Kidney (tissue), 14 donors: ENCODE data around the gene LAT. TPM values are rescaled to one million over a fixed set of nuclear protein-coding genes. Genes with fewer than 3 reads are reported as not detected.

Experiments
- DNase-seq, 5 donors: peaks; one replicate each; pipeline ENCODE4 v3.0.0-alpha.2; 2013 to 2020
- FAIRE-seq: peaks from 2 replicates; lab custom pipeline; 2012; peaks lifted over from hg19 to GRCh38; lab: Jason Lieb, UNC
- H3K27ac ChIP-seq, 2 donors: one replicate each; pipeline ENCODE4 v1.7.0; 2013; ENCODE audit warnings: low read depth in 2 of 2, low read length in 2 of 2, inconsistent platforms in 1 of 2
- H3K27me3 ChIP-seq: one replicate; pipeline ENCODE4 v1.7.1; 2013; ENCODE audit warnings: low read length, inconsistent platforms; ENCODE audit not compliant: control insufficient read depth, insufficient read depth
- H3K36me3 ChIP-seq, 3 donors: one replicate each; pipeline versions ENCODE4 v1.7.0 to v1.7.1; 2013; ENCODE audit warnings: low read length in 3 of 3, control low read depth in 1 of 3, inconsistent platforms in 1 of 3; ENCODE audit not compliant: insufficient read depth in 3 of 3, control insufficient read depth in 2 of 3
- H3K4me1 ChIP-seq, 3 donors: one replicate each; pipeline versions ENCODE4 v1.7.0 to v1.7.1; 2013; ENCODE audit warnings: low read length in 3 of 3, inconsistent platforms in 1 of 3, low read depth in 1 of 3; ENCODE audit not compliant: control insufficient read depth in 2 of 3, insufficient read depth in 2 of 3
- H3K4me3 ChIP-seq, 3 donors: one replicate each; pipeline versions ENCODE4 v1.7.0 to v1.8.1; 2013; ENCODE audit warnings: low read length in 3 of 3, control low read depth in 1 of 3, inconsistent platforms in 1 of 3
- H3K9ac ChIP-seq, 3 donors: one replicate each; pipeline versions ENCODE4 v1.7.0 to v1.7.1; 2013; ENCODE audit warnings: low read length in 3 of 3, control low read depth in 1 of 3, inconsistent platforms in 1 of 3
- H3K9me3 ChIP-seq, 3 donors: one replicate each; pipeline versions ENCODE4 v1.7.0 to v1.7.1; 2013; ENCODE audit warnings: low read length in 3 of 3, control low read depth in 1 of 3, inconsistent platforms in 1 of 3; ENCODE audit not compliant: control insufficient read depth in 2 of 3, insufficient read depth in 1 of 3
- intact Hi-C: fragments of 100-400 bp; cut with DNase I; formaldehyde crosslinking; loops from one replicate; pipeline ENCODE4 v1.11.1; 2022
- polyA plus RNA-seq: library from polyadenylated mRNA; stranded (reverse); fragments of 350-450 nt; fragmentation: Illumina TruSeq; extraction: RNeasy Lipid Tissue Mini Kit (QIAGEN cat#74804); gene quantifications from one replicate; pipeline ENCODE4 v1.2.3, GENCODE V29; 2014; ENCODE audit warnings: low read depth, low replicate concordance; ENCODE audit not compliant: insufficient read depth
- total RNA-seq: library from RNA; stranded (reverse); fragmentation: NEBNext Ultra II Directional; extraction: Animal tissue kit (Norgen Biotek cat#: 25700); gene quantifications from one replicate; pipeline ENCODE4 v1.2.1, GENCODE V29; 2021
- TF ChIP-seq, protein P1 (sequence below): IDR thresholded peaks from 3 replicates; pipeline ENCODE4 v1.5.1; 2012; ENCODE audit warnings: mild to moderate bottlenecking, moderate library complexity, borderline replicate concordance; ENCODE audit not compliant: insufficient read depth; ENCODE audit errors: extremely low read depth
- donor health status: control.
- donor health status: control.
- donor health status: control.
- donor health status: control.
- donor health status: control.
- donor health status: DM: yes; HTN: yes; CAD: no.
- donor health status: Normal renal cell carcinoma (clear cell type).

The LAT gene
- total and polyA plus RNA-seq, 2 donors from 2014 or later: 8.3 to 12.5 TPM

DNA sequence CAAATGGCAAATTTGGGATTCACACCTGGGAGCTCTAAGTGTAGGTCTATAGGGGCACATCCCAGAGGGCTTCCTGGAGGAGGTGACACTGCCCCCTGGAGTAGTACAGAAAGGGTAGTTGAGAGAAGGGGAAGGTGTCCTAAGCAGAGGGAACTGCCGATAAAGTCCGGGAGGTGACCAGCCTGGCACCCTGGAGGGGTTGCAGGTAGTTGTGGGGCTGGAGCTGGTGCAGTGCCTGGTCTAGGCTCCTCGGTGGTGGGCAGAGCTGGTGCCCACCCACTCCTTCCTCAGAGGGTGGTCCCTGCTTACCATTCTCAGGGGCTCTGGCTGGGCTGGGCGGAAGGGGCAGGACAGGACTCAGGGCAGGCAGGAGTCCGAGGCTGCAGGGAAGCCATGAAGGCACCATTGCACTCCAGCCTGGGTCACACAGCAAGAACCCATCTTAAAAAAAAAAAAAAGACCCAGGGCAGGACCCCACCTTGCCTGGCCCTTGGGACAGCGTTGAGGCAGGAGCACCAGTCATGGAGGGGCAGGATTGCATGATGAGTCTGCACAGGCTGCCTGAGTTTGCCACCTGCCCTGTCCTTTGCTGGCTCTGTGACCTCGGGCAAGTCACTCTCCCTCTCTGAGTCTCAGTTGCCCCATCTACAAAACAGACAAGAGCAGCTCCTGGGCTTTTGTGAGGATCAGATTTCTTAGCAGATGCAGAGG, 43.8 kb downstream of the LAT start:
- Histone ChIP-seq H3K4me1 (no peaks in the 10 kb centered on the region), H3K9ac (no peak overlapping the region), H3K4me3 (no peak overlapping the region), H3K36me3 (no peaks in the 10 kb centered on the region), H3K27ac (no peak overlapping the region), H3K9me3 (no peaks in the 10 kb centered on the region), H3K27me3 (no peaks in the 10 kb centered on the region)
- FAIRE-seq (no peak), DNase-seq (no peak)
- intact Hi-C loops: no loop called here
- TF ChIP-seq, protein P1, sequence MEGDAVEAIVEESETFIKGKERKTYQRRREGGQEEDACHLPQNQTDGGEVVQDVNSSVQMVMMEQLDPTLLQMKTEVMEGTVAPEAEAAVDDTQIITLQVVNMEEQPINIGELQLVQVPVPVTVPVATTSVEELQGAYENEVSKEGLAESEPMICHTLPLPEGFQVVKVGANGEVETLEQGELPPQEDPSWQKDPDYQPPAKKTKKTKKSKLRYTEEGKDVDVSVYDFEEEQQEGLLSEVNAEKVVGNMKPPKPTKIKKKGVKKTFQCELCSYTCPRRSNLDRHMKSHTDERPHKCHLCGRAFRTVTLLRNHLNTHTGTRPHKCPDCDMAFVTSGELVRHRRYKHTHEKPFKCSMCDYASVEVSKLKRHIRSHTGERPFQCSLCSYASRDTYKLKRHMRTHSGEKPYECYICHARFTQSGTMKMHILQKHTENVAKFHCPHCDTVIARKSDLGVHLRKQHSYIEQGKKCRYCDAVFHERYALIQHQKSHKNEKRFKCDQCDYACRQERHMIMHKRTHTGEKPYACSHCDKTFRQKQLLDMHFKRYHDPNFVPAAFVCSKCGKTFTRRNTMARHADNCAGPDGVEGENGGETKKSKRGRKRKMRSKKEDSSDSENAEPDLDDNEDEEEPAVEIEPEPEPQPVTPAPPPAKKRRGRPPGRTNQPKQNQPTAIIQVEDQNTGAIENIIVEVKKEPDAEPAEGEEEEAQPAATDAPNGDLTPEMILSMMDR: no peak

DNA sequence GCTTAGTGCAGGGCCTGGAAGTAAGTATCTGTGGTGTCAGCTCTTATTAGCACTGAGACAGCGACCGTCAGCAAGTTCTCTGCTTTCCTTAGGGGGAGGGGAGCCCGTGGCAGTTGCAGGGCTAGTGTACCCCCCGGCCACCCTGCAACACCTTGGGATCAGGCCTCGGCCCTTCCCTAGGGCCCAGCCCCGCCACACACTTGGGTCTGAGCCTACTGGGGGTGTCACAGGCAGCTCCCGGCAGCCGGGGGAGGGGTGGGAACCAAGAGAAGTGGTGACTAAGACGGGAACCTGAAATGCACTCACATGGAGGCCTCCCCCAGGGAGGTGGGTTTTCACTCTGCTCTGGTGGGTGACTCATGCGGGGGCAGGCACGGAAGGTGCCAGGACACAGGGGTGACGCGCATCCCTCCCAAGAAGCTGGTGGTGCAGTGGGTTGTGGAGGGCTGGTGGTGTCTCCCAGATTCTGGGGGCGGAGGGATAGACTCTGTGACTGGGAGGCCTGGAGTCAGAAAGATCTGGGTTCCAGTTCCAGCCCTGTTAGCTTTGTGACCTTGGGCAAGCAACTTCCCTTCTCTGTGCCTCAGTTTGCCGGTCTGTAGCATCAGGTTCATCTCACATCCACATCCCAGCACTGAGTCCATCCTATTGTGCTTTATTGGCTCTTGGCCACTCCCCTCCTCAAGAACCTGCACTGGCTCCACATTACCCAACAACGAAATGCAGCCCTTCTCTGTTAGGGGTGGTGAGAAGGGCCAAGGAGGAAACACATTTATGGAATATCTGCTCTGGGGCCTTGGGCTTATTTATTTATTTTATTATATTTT, 44.5 kb downstream of the LAT start:
- DNase-seq (peak in 4 of 5 donors; percentile 28 to 54 (median 38)), FAIRE-seq (no peak)
- intact Hi-C loops: no loop called here
- TF ChIP-seq, protein P1: no peak
- no peak overlapping the region for H3K4me3 ChIP-seq
- H3K9ac ChIP-seq: no peak overlapping the region
- H3K9me3 ChIP-seq: no peaks in the 10 kb centered on the region
- no peaks in the 10 kb centered on the region for H3K4me1 ChIP-seq
- H3K27ac ChIP-seq: no peak overlapping the region
- H3K36me3 ChIP-seq: no peaks in the 10 kb centered on the region
- H3K27me3 ChIP-seq: no peaks in the 10 kb centered on the region

DNA sequence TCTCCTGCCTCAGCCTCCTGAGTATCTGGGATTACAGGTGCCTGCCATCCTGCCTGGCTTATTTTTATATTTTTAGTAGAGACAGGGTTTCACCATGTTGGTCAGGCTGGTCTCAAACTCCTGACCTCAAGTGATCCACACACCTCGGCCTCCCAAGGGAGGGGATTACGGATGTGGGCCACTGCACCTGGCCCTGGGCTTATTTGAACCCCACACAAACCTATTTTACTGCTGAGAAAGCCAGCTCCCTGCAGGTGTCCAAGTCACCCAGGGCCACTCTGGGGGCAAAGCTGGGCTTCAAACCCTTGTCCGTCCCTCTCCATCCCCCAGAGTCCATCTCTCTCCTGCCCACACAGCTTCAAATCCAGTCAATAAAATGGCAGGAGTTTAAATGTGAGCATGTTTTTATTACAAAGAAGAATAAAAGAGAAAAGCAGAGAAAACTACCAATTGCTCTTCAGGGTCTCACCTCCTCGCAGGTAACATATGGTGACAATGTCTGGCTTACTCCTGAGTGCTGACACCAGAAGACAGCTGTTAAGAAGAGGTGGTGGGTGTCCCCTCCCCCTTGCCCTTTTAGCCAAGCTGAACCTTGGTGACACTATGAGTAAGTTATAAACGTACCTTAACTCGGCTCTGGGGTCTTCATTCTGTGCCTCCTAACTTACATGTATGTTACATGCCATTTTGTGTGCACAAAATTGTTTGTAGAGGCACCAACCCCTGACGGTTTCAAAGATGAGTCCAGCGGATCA, 45.4 kb downstream of the LAT start:
- Histone ChIP-seq H3K9me3 (no peaks in the 10 kb centered on the region), H3K27ac (no peak overlapping the region), H3K4me3 (no peak overlapping the region), H3K36me3 (no peaks in the 10 kb centered on the region), H3K9ac (no peak overlapping the region), H3K4me1 (no peaks in the 10 kb centered on the region), H3K27me3 (no peaks in the 10 kb centered on the region)
- TF ChIP-seq, protein P1: no peak
- intact Hi-C loops: no loop called here
- no peak for FAIRE-seq
- no peak for DNase-seq

Other genes with a start within 250 kb of the LAT start
- gene NPIPB9, start 233.3 kb upstream of the LAT start, total RNA-seq: 3.5 TPM
- 0.37 TPM for gene NPIPB9, start 233.3 kb upstream of the LAT start, polyA plus RNA-seq
- gene ATXN2L, start 162.1 kb upstream of the LAT start, total RNA-seq: 102 TPM
- 43.2 TPM for gene ATXN2L, start 162.1 kb upstream of the LAT start, polyA plus RNA-seq
- gene TUFM, start 138.7 kb upstream of the LAT start, total RNA-seq: 146 TPM
- gene TUFM, start 138.7 kb upstream of the LAT start, polyA plus RNA-seq: 443 TPM
- 64.4 TPM for gene SH2B1, start 121.2 kb upstream of the LAT start, total RNA-seq
- 44.8 TPM for gene SH2B1, start 121.2 kb upstream of the LAT start, polyA plus RNA-seq
- gene ATP2A1, start 106.6 kb upstream of the LAT start, total RNA-seq: 0.25 TPM
- 0.47 TPM for gene ATP2A1, start 106.6 kb upstream of the LAT start, polyA plus RNA-seq
- gene RABEP2, start 59.8 kb upstream of the LAT start, total RNA-seq: 30.1 TPM
- 21.0 TPM for gene RABEP2, start 59.8 kb upstream of the LAT start, polyA plus RNA-seq
- gene CD19, start 53.1 kb upstream of the LAT start, total RNA-seq: 2.6 TPM
- gene CD19, start 53.1 kb upstream of the LAT start, polyA plus RNA-seq: 0.47 TPM
- gene NFATC2IP, start 34.1 kb upstream of the LAT start, total RNA-seq: 31.0 TPM
- gene NFATC2IP, start 34.1 kb upstream of the LAT start, polyA plus RNA-seq: 8.9 TPM
- gene SPNS1, start 10.3 kb upstream of the LAT start, total RNA-seq: 38.4 TPM
- gene SPNS1, start 10.3 kb upstream of the LAT start, polyA plus RNA-seq: 34.5 TPM